ENCODE results near the gene HYOU1. TPM values are rescaled to one million over a fixed set of nuclear protein-coding genes. Genes with fewer than 3 reads are reported as not detected.

Gene HYOU1
- total and polyA plus RNA-seq, 2 of the 8 experiments (the other 6 are each of a cell fraction or from before 2014, with no cell fraction given): 239 to 295 TPM

GRCh38 chr11:119046489-119046888, 10.5 kb downstream of the HYOU1 start (continued):
- TF ChIP-seq CHD7 (IDR thresholded peaks at IDR 0.05; ENCODE audit: insufficient replicate concordance, low read length) (no peak), YY1 (IDR thresholded peaks at IDR 0.05; ENCODE audit: low read depth, low read length) (no peak), SIN3A (conservative IDR thresholded peaks at IDR 0.05 in 1 of 2, IDR thresholded peaks at IDR 0.05 in 1 of 2; ENCODE audit: low read depth in 1 of 2, low read length in 2 of 2) (no peak), TBP (IDR thresholded peaks at IDR 0.05; ENCODE audit: low read depth, low read length) (no peak), NRF1 (IDR thresholded peaks at IDR 0.05; ENCODE audit: low read depth, low read length) (no peak), TAF7 (optimal IDR thresholded peaks at IDR 0.05; ENCODE audit: borderline replicate concordance, low read depth, low read length) (no peak), KDM1A (IDR thresholded peaks at IDR 0.05; ENCODE audit: borderline replicate concordance, low read length) (no peak), CBX5 (IDR thresholded peaks at IDR 0.05; ENCODE audit: low read depth, low read length) (no peak), RAD21 (IDR thresholded peaks at IDR 0.05 in 1 of 2, conservative IDR thresholded peaks at IDR 0.05 in 1 of 2; ENCODE audit: low read depth in 2 of 2, low read length in 2 of 2) (no peak), BRCA1 (IDR thresholded peaks at IDR 0.05; ENCODE audit: low read depth, low read length) (no peak), POLR2A (IDR thresholded peaks at IDR 0.05; ENCODE audit: control extremely low read depth in 1 of 2, low read depth in 2 of 2, low read length in 2 of 2) (no peak)

All from H1 (cell line).